Activated CD4-positive, alpha-beta T cell treated with anti-CD3 and anti-CD28 coated beads, Interleukin-10, Interleukin-2, amounts not matched to agents 100 ng/mL and 50 ng/mL, durations not matched to agents 16 hours and 8 hours (primary cell): ENCODE measurements around the gene RNPEPL1.
"Not testable (repeated sequence)": the region's sequence is repeated elsewhere in the genome, so short reads cannot be mapped to it uniquely, and the experiment has no call there.

ENCODE experiments used
- DNase-seq: peaks from one replicate; pipeline ENCODE4 v3.0.0-alpha.2; 2020

The RNPEPL1 gene

DNA sequence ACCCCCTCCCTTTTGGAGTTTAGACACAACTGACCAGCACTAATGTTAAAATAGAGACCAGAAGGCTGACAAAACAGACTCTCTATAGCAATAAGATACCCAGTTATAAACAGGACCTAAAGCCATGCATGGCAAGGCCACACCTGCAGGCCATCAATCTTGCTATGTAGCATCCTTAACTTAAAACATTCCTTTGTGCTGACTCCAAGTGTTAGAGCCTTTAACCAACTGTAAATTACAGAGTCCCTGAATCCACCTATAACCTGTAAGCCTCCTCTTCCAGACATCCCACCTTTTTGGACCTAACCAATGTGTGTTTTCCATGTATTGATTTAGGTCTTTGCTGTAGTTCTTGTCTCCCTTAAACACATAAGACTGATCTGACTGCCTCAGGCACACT lies 28.4 kb upstream of the RNPEPL1 start:
- DNase-seq = no peak

- DNase-seq = no peak
These were observed 17.0 kb upstream of the RNPEPL1 start for GRCh38 chr2:240551288-240551687.

DNA sequence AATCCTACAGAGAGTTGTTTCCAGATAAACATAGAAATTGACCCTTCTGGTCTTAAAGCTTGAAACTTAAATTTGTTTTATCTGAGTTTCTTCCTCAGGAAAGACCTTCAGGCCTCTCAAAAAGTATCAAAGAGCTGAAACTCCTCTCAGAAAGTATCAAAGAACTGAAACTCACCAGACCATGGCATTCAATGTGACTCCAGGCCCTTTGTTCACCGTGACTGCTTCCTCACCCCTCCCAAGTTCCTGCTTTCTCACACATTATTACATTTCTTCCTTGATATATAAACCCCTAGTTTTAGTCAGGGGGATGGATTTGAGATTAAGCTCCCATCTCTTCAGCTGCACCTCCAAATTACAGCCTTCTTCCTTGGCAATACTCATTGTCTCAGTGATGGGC lies 16.5 kb upstream of the RNPEPL1 start:
- no peak for DNase-seq

- DNase-seq = no peak
These were observed 14.3 kb upstream of the RNPEPL1 start for GRCh38 chr2:240553956-240554480.

- no peak for DNase-seq
These were observed 13.4 kb upstream of the RNPEPL1 start for GRCh38 chr2:240554767-240555493.

GRCh38 chr2:240555541-240556250 lies 12.6 kb upstream of the RNPEPL1 start:
- DNase-seq = no peak

DNA sequence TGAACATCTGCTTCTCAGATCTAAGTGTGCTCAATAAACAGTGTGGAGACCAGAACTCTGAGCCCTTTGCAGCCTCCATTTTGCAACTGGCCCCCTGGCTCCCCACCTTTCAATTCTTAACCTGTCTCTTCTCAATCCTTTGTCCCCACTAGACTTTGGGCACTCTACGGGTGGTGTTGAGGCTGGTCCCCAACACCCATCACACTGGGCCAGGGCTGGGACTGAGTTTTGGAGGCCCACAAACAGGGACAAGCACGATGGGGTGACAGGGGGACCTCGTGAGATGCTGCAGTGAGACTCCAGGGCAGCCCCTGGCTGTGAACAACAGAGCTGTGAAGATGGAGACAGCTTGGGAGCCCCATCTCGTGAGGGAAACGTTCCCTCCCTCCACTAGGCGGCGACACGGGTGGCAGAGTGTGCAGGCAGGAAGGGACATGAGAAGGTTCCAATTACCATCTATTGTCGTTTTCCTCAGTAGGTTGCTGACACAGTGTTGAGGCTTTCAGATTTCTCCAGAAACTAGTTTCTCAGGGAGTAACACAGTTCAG lies 11.7 kb upstream of the RNPEPL1 start:
- peak; percentile 79 for DNase-seq

- no peak for DNase-seq
These were observed 11.1 kb upstream of the RNPEPL1 start for GRCh38 chr2:240557101-240557751.

DNA sequence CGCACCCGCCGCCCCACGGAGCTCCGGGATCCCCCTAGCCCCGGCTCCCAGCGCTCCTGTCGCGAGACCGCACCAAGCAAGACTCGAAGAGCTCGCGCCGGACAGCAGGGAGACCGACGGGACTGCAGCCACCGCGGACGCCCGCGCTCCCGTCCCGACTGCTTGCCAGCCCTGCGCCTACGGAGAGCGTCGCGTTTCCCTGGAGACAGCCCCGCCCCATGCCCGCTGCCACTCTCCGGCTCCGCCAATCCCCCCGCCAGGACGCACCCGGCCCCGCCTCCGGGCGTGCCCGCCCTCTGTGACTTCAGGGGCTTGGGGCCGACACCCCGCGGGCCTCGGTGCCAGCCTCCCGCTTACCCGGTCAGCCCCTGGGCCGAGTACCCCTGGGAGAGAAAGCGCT lies 10.5 kb upstream of the RNPEPL1 start, which contains the start of gene ANKMY1:
TSS of gene ANKMY1 (minus strand) at position 181 of the 400 bp plus-strand sequence. CDS start 653 bp downstream, outside the sequence.
- DNase-seq = peak; percentile 84

DNA sequence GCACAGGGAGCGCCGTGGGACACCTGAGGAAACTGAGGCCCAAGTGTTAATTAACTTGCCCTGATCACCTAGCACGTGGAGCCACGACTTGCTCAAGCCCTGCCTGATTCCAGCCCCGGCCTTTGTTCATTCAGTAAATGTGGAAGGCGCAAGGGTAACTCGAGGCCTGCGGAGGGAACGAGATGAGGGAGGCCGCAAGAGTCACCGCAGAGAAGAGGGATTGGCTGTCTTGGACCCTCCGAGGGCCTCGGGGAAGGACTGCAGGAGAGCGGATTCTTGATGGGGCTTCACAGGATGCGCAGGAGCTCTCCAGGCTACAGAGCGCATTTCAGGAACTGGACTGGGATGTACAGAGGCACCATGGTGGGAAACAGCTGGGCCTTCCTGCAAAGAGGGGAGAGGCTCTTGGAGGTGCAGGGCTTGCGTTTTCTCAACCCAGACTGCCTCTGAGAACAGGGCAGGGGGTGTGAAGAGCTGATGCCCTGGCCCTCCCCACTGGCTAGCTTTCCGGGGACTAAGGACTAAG lies 10.0 kb upstream of the RNPEPL1 start:
- no peak for DNase-seq

DNA sequence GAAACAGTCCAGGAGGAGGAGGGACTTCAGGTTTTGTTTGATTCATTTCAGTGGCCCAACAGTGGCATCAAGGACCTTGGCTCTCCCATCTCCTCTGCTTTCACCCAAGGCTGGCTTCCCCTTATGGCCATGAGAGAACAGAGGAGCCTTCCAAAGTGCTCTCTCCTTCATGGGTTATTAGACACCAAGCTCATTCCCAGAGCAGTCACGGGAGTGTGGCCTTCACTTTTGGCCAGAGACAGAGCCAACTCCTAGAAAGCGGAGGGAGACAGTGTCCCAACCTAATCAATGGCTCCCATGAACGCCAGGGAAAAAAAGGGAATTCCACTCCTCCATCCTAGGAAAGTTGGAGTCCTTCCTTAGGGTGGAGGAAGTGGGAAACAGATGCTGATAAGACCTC lies 9.0 kb upstream of the RNPEPL1 start:
- DNase-seq = peak; percentile 42

DNA sequence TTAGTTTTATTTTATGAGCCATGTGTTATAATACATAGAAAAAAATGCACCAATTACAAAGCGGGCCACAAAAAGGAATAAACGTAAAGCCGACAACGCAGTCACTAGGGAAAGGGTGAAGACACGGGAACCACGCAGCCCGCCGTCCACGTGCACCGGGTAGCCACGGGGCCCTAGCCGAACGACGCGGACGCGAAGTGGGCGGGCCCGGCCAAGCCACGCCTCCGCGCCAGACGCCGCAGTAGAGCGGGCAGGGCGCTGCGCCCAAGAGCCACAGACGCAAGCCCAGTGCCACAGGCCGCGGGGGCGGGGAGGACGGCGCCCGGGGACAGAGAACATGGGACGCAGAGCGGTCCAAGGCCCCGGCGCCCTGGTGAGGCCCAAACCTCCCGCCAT lies 8.2 kb upstream of the RNPEPL1 start, which contains the start of gene DUSP28:
TSS of gene DUSP28 (plus strand) at position 274 of the 396 bp plus-strand sequence. CDS start 328 bp downstream, outside the sequence.
- peak; percentile 95 for DNase-seq

DNA sequence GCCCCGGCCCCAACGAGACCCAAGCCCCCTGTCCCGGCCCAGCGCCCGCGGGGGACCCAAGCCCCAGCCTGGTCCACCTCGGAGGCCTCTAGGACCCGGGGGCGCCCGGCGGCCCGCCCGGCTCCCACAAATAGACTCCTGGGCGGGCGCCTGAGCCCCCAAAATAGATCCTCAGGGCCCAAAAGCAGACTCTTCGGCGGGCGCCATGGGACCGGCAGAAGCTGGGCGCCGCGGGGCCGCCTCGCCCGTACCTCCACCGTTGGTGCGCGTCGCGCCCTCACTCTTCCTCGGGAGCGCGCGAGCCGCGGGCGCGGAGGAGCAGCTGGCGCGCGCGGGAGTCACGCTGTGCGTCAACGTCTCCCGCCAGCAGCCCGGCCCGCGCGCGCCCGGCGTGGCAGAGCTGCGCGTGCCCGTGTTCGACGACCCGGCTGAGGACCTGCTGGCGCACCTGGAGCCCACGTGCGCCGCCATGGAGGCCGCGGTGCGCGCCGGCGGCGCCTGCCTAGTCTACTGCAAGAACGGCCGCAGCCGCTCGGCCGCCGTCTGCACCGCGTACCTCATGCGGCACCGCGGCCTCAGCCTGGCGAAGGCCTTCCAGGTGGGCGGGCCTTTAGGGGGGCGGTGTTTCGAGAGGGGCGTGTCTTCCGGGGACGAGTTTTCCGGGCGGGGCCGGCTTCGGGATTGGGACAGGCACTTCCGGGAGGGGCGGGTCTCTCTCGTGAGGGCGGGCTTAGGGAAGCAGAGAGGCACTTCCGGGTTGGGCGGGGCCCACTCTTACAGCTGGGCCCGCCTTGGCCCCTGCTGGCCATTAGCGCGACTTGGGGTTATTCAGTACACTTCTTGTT lies 7.6 kb upstream of the RNPEPL1 start:
- DNase-seq = peak; percentile 99

DNA sequence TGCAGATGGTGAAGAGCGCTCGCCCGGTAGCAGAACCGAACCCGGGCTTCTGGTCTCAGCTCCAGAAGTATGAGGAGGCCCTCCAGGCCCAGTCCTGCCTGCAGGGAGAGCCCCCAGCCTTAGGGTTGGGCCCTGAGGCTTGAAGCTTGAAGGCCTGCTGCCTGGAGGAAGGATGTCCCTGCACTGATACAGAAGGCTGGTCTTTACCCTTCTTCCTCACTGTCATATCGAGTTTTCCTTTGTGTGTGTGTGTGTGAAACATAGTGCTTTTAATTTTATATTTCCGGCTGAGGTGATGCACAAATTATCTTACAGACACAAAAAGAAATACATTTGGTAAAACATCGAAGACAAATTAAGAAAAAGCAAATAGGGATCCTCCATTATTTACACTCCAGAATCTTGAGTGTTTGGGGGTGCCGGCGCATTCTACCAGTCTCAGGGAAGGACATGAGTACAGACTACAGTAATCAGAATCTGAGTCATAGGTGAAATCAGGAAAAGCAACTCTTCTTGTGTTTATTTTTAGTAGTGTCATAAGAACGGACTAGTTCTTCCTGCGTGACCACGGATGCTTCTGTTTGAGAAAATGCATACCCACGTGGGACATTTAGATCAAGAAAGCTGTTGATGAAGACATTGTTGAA lies 6.8 kb upstream of the RNPEPL1 start:
- DNase-seq = peak; percentile 70

- not testable (repeated sequence) for DNase-seq
These were observed 5.1 kb upstream of the RNPEPL1 start for GRCh38 chr2:240563231-240563630.

DNA sequence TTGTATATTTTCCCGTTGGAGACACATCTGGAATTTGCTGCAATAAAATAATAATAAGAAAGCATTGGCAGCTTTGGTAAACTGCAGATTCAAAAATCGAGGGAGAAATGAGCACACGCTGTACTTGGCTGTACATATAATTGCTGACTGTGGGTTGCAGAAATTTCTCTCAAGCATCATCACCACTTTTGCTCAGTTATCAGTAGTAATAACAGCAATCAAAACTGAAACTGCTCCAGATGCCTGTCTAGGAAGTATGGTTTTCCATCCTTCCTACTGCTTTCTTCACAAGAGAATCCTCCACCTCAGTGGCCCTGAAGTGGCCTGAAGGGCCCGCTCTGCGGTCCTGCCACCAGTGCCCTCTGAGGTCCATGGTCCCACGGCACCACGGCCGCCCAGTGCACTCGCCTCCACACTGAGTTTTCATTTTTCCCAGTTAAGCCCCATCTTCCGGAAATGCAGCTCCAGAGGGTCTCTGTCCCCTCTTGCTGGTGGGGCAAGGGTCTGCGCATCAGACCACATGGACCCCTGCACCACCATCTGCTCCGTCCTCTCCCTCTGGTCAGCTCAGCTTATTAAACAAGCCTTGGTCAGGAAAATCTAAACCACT lies 4.2 kb upstream of the RNPEPL1 start:
- DNase-seq = no peak

DNA sequence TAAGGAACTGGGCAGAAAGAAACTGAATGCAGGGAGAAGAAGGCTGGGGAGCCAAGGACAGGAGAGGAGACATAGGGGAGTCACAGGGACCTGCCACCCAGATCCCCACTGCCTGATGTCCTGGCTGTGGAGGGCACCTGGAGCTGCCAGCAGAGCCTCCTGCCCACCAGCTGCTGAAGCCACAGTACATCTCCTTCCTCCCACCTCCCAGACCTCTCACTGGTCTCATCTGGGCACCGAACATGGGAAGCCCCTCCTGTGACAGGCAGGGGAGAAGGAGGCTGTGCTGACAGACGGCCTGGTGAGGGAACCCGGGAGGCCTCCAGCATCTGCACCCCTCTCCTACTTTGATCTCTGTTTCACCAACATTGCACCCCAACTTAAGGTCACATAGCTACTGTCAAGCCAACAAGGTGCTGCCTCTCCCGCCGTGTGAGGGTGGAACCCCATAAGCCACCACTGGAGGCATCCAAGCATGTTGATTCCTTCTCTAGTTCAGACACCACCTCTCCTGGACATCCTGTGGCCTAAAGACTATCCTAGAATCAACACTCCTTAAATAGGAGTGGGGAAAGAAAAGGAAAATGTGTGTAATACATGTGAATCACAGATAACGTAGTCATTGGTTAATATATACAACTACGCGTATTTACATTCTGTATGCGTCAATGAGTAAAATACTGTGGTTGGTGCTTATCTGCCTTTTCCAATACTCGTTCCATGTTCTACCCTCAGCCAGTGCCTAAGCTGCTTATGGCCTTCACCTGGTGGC lies 3.5 kb upstream of the RNPEPL1 start:
- peak; percentile 59 for DNase-seq

DNA sequence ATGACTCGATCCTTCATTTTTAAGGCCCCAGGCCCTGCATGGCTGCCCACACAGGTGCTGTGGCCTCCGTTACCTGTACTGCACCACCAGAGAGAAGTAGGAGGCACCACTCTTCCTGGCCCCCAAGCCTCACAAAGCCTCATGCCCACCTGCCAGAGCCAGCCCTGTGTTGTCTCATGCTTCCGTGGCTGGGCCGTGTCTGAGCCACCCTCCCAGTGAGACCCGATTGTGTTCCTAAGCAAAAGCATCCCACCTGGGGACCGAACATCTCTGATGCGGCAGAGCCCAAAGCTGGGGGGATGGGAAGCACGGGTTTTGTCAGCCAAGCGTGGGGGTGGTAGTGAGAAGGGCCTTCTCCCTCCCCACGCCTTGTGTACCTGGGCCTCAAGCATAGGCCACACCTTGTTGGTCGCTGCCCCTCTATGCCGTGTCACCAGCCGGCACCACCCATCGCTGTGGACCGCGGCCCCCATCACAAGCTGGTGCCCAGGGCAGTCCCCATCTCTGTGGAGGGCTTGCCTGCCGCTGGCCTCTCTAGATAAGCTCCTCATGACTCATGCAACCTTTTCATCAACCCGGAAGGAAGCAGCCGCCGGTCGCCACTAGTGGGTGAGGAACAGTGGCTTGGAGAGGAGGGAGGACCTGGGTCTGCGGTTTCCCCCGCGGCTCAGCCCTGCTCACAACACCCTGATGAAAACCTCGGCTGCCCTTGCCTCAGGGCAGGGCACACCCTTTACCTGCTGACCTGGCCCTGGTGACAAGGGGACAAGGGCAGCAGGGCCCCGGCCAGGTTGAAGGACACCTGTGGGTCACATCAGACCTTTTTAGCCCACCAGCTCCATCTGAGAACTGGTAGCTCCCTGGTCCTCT lies 2.7 kb upstream of the RNPEPL1 start:
- peak; percentile 97 for DNase-seq
